Activated CD4-positive, alpha-beta T cell treated with anti-CD3 and anti-CD28 coated beads for 24 hours (primary cell): ENCODE data around the gene FLCN.

Source experiments
- DNase-seq, 2 donors: peaks; one replicate each; pipeline ENCODE4 v3.0.0-alpha.2; 2020; ENCODE audit warnings: low read depth in 2 of 2

The FLCN gene

GRCh38 chr17:17235212-17236174, 1.5 kb downstream of the FLCN start:
- DNase-seq, result no peak

DNA sequence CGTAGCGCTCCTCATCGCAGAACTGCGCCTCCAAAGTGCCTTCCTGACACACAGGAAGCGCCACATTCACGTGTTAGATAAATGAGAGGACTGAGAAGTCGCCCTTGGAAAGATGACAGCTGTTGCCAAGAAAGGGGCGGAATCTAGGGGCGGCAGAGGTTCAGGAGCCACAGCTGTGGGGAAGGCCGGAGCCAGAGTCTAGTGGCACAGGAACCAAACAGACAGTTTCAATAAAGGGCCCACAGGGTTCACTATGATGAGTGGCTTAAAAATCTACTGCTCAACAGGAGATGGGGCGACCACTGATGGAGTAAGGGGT, 4.7 kb downstream of the FLCN start:
- DNase-seq, result no peak

DNA sequence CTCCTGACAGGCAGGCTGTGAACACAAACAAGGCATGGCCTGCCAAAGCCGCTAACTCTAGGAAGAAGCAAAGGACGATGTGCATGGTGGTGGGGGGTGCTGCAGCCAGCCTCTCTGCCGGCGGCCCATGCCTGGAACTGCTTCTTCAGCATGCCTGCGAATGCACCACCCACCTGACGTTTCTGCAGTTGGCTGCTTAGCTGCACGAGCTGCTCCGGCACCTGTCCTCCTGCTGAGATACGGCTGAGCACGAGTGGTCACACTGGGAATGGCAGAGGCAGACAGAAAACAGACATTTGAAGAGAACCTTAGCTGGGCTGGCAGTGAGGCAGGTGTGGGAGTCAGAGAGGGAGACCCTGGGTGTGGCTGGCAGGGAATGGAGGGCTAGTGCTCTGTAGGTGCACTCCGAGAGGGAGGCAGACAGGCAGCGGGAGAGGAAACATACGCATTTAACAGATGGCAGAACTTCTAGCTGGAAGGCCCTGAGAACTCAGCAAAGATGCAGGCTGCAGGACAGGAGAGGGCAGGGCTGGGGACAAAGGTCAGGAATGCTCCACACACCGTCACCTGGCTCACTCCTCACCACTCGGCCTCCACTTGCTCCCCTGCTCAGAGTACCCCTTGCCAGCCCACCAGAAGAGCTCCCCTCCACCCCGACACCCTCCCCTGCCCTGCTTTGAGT, 5.2 kb downstream of the FLCN start:
- no peak for DNase-seq

DNA sequence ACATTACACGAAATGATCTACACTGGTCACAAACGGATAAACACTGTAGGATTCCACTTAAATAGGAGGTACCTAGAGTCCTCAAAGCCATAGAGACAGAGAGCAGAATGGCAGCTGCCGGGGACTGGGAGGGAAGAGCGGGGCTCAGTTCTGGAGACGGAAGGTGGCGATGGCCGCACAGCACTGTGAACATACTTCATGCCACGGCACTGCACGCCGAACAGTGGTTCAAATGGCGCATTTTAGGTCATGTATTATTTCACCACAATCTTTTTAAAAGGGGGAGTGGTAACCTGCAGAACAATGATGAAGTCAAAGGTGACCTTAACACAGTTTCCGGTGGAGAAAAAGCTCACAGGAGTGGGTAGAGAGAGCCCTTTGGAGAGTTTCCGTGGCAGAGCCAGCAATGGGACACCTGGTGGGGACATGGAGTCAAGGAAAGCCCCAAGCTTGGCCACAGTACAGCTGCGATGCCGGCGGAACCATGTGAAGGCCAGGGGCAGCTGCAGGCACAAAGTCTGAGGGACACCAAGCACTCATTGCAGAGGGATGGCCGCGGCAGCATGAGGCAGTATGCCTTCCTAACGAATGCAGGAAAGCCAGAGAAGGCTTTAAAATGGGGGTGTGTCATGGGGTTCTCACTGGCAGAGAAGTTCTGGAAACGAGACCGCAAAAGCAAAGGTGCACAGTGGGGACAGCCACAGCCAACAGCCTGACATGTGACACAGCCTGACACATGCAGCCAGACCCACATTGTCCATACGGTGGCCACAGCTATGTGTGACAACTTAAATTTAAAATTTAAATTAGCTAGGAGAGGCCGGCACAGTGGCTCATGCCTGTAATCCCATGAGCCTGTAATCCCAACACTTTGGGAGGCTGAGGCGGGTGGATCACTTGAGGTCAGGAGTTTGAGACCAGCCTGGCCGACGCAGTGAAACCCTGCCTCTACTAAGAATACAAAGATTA, 7.3 kb downstream of the FLCN start:
- no peak for DNase-seq

DNA sequence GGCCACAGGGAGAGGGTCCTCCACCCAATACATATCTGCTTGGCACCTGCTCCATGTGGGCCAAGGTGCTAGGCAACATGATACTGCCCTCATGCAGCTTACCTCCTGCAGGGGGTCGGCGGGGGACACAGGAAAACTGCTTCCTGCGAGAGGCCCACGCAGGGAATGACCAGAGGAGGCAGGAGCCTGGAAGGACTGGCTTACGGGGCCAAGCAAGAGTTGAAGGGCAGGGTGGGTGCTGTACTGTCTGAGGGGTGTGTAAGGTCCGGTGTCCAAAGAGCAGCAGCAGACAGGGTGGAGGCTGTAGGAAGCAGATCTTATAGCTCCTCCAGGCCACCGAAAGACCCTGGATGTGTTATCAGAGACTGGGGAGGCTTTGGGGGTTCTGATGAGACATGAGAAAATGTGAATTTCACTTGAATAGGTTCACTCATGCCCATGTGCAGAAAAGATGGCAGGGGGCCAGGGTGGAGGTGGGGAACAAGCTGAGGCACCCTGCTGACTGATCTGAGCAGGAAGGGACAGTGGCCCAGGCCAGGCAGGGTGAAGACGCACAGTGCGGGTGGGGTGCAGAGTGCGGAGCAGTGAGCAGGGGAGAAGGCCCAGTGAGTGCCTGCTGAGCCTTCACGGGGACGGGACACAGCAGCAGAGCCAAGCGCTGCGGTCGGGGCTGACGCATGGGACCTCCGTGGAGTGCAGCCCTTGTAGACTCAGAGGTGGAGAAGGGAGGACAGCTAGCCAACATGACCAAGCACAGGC, 8.3 kb downstream of the FLCN start:
- no peak for DNase-seq

GRCh38 chr17:17227608-17228520, 9.1 kb downstream of the FLCN start:
- no peak for DNase-seq

DNA sequence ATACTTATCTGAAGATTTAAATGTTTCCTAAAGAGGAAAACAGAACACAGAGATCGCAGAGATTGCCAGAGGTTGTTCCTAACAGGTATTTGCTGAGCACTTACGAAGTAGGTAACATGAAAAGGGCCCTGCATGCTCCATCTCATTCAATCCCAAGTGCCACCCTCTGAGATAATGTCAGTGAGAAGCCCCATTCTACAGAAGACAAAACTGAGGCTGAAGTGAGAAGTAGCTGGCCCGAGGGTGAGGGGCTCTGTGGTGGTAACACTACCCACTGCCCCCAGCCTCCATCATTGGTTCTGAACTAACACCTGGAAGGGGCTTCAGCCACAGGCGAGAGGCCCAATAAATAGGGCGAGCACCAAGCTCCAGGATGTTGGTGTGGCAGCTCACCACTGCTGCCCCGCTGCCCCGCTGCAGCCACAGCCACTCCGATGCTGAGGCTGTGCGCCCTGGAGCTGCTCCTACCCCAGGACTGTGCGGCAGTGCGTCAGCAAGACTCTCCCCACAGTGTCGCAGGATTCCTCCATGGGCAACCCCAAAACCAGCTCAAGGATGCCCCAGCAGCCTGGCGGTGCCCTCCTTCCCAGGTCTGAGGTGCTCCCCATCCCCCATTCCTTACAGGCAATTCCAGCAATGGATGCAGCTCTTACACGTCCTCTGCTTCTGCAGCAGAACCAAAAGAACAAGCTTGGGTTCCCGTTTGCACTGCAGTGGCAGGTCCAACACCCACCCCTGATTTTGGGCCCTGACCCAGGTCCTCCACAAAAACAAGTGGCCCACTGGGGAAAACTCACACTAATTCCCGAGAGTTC, 10.3 kb downstream of the FLCN start:
- DNase-seq, result no peak

- no peak for DNase-seq
These were observed 11.1 kb downstream of the FLCN start for GRCh38 chr17:17225901-17226300.

DNA sequence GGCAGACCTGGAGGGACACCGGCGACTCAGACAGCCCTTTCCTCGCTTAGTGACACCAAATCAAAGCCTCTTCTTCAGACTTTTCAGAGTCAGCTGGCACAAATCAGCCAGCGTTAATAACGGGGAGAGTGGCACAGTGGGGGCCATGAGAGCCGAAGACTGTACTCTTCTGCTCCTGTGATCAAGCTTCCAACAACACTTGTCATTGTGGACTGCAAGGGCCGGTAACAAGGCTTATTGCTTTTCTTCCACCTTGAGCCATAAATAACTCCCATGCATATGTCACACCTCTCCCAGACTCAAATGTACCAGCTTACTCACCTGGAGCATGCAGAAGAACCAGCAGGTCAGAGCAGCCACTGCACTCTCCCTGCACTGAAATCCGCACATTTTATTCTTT, 12.8 kb downstream of the FLCN start:
- DNase-seq, result no peak

DNA sequence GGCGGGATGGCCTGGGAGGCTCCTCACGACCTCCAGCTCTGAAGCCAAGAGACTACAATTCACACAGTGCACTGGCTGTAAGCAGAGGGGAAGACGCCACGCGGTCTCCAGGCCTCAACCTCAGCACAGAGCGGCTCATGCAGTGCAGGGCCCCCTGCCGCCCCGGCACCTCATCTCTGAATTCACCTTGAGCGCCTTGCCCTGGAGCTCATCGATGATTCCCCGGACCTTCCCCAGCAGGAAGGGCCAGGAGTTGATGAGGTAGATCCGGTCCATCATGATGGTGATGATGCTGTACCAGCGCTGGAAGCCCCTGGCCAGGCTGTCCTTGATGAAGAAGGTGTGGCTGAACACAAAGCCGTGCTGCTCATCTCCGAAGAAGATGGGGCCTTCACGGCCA, 13.2 kb downstream of the FLCN start:
- no peak for DNase-seq

DNA sequence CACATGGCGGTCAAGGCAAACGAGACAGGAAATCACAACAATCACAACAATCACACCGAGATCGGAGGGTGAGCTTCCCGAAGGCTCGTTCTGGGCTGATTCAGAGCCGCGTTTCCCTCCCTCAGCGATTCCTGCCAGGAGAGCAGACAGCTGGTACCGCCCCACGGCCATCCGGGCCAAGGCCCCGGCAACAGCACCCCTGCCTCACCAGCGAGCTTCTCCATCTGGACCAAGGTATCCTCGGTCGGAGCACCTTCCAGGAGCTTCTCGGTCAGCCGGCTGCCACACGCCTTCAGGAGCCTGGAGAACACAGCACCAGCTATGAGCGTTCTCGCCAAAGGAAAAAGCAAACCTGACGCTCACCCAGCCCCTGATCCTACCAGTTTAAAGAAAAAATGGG, 15.6 kb downstream of the FLCN start:
- no peak for DNase-seq

- DNase-seq, result no peak
These were observed 16.4 kb downstream of the FLCN start for GRCh38 chr17:17220529-17220928.

DNA sequence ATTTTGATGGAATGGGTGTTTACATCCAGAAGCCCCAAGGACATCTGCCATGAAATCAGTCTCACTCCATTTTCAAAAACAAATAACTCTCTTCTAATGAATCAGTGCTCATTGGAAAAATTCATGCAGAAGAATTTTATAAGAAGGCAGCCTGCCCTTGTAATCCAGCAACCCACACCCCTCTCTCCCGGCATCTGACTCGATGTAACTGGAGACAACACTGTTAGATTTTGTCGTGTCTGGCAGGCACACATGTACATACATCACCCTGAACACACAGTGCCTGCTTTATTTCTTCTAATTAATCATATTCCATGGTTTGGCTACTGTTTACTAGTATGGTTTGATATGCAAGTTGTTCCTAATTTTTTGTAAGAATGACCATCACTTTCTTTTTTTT, 19.0 kb downstream of the FLCN start:
- DNase-seq, result no peak

DNA sequence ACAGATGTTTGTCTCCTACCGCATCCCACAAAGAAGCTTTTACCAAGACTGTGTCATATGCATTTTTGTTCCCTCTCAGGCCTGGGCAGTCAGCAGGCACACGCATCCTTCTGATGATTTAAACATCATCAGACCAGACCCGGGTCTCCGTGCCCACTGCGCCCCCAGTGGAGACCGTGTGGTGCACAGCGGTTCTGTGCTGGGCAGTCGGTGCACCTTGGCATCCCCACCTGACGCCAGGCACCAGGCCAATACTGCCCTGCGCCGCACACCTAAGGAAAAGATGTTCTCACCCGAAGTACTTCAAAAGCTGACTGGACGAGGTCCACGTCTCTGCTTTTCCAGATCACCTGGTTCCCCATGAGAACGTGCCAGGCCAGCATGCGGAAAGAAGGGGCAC, 20.2 kb downstream of the FLCN start:
- no peak for DNase-seq

DNA sequence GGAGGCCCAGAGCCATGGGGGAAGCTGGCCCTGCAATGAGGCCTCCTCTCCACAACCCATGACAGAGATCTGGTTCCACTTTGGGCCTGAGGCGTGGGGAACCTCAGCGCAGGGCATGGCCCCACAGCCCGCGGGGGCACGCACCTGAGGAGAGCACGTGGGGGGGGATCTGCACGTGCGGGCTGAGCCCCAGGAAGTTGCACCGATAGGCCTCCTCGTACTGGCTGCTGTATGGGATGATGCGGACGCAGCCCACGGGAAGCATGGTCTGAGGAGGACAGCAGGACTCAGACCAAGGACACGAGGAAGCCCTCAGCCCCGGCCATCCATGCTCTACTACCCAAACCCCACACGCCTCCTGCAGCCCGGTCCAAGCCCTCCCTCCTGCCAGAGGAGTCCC, 20.7 kb downstream of the FLCN start:
- DNase-seq, result no peak

GRCh38 chr17:17215575-17215974, 21.4 kb downstream of the FLCN start:
- no peak for DNase-seq

- no peak for DNase-seq
These were observed 22.1 kb downstream of the FLCN start for GRCh38 chr17:17214646-17215436.

DNA sequence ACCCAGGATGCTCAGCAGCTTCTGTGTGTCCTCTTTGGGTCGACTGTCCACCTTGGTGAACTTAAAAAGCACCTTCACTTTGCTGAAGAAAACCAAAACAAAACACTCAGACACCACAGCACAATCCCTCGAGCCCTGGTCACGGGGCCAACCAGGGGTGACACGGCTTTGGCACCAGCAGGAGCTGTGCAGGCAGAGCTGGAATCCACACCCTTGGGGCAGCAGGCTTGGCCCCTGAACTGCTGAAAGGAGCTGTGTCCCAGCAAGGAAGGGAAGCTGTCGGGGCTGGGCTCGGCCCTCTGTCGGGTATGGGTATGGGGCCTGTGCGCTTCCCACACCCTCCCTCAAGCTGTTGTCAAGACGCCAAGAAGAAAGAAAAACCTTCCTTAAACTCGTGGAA, 23.2 kb downstream of the FLCN start:
- DNase-seq, result no peak

GRCh38 chr17:17207998-17208397, 29.0 kb downstream of the FLCN start:
- no peak for DNase-seq
